ENCODE data around the gene HOXA7.

HOXA7 gene

GRCh38 chr7:27185854-27186667 is 29.6 kb upstream of the HOXA7 start (continued):
- TF ChIP-seq ZNF48 (tag by site-specific recombination; IDR thresholded peaks at IDR 0.05) = no peak
- peak; percentile 95 for TF ChIP-seq GLIS1 (tag by site-specific recombination; IDR thresholded peaks at IDR 0.05)
- no peak for TF ChIP-seq ZBTB49 (tag by site-specific recombination; IDR thresholded peaks at IDR 0.05; ENCODE audit: low read depth)
- no peak for TF ChIP-seq ZNF404 (tag by site-specific recombination; IDR thresholded peaks at IDR 0.05)
- TF ChIP-seq SP2 (tag by site-specific recombination; IDR thresholded peaks at IDR 0.05) = peak; percentile 84
- TF ChIP-seq ZNF335 (tag by site-specific recombination; conservative IDR thresholded peaks at IDR 0.05) = peak; percentile 89
- no peak for TF ChIP-seq ZNF140 (tag by site-specific recombination; IDR thresholded peaks at IDR 0.05)
- no peak for TF ChIP-seq ZNF529 (tag by site-specific recombination; IDR thresholded peaks at IDR 0.05; ENCODE audit: insufficient replicate concordance)
- TF ChIP-seq ZNF366 (tag by site-specific recombination; conservative IDR thresholded peaks at IDR 0.05) = peak; percentile 62
- no peak for TF ChIP-seq PRDM6 (tag by site-specific recombination; IDR thresholded peaks at IDR 0.05)
- TF ChIP-seq ZNF76 (tag by site-specific recombination; IDR thresholded peaks at IDR 0.05; ENCODE audit: borderline replicate concordance, low read depth) = 0 out of 2 replicates have a peak, but pooled peaks have one; percentile 51
- TF ChIP-seq ZNF24 (tag by site-specific recombination; IDR thresholded peaks at IDR 0.05) = no peak
- TF ChIP-seq INSM2 (tag by site-specific recombination; IDR thresholded peaks at IDR 0.05) = no peak
- TF ChIP-seq BCL11B (tag by site-specific recombination; IDR thresholded peaks at IDR 0.05; ENCODE audit: low read depth) = no peak
- no peak for TF ChIP-seq PBX3 (CRISPR knock-in tag; IDR thresholded peaks at IDR 0.05)
- no peak for TF ChIP-seq ZNF776 (tag by site-specific recombination; IDR thresholded peaks at IDR 0.05; ENCODE audit: borderline replicate concordance)
- TF ChIP-seq ZNF449 (tag by site-specific recombination; IDR thresholded peaks at IDR 0.05) = no peak
- TF ChIP-seq ZNF514 (tag by site-specific recombination; IDR thresholded peaks at IDR 0.05) = no peak
- no peak for TF ChIP-seq SP3 (tag by site-specific recombination; IDR thresholded peaks at IDR 0.05)
- TF ChIP-seq ZNF148 (tag by site-specific recombination; IDR thresholded peaks at IDR 0.05; ENCODE audit: borderline replicate concordance) = no peak
- no peak for TF ChIP-seq ZNF280C (tag by site-specific recombination; IDR thresholded peaks at IDR 0.05)
- TF ChIP-seq ZNF747 (tag by site-specific recombination; IDR thresholded peaks at IDR 0.05) = no peak
- no peak for TF ChIP-seq ZNF624 (tag by site-specific recombination; IDR thresholded peaks at IDR 0.05)
- no peak for TF ChIP-seq ZFP41 (tag by site-specific recombination; IDR thresholded peaks at IDR 0.05; ENCODE audit: borderline replicate concordance)
- peak; percentile 41; the same call in 1 of the 2 replicates for TF ChIP-seq ZFHX2 (tag by site-specific recombination; conservative IDR thresholded peaks at IDR 0.05)
